Measurements from ENCODE around the gene CEP112.

Gene CEP112

DNA sequence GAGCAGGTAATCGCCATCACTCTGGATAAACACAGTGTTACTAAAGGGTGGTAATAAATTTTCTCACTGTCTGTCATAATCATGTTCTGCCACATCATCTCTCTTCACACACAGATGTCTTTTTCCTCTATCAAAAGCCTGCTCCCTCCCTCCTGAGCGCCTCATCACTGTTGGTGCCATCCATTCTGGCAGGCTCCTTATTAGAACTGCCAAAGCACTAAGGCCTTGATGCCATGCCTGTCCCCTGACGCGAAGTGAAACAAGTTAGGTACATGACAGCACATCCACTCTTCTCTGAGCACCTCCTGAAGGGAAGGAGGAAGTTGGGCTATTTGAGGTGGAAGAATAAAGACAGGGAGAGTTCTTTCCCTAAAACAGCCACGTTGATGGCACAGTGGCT, 592.3 kb downstream of the CEP112 start:
- TF ChIP-seq, protein P1, sequence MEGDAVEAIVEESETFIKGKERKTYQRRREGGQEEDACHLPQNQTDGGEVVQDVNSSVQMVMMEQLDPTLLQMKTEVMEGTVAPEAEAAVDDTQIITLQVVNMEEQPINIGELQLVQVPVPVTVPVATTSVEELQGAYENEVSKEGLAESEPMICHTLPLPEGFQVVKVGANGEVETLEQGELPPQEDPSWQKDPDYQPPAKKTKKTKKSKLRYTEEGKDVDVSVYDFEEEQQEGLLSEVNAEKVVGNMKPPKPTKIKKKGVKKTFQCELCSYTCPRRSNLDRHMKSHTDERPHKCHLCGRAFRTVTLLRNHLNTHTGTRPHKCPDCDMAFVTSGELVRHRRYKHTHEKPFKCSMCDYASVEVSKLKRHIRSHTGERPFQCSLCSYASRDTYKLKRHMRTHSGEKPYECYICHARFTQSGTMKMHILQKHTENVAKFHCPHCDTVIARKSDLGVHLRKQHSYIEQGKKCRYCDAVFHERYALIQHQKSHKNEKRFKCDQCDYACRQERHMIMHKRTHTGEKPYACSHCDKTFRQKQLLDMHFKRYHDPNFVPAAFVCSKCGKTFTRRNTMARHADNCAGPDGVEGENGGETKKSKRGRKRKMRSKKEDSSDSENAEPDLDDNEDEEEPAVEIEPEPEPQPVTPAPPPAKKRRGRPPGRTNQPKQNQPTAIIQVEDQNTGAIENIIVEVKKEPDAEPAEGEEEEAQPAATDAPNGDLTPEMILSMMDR (IDR thresholded peaks at IDR 0.05; ENCODE audit: unreplicated experiment in 3 of 3), result no peak
- no peak overlapping the region for H3K4me3 Mint-ChIP-seq
- H3K4me1 Mint-ChIP-seq, result peaks cover 20% of the 10 kb centered on the region
- H3K27me3 Mint-ChIP-seq (ENCODE audit: low read depth), result peaks cover 3% of the 10 kb centered on the region
- peak overlapping the region in 1 of 3 experiments; percentile 44 for H3K27ac Mint-ChIP-seq
- H3K36me3 Mint-ChIP-seq (ENCODE audit: low read depth), result no peaks in the 10 kb centered on the region
- no peaks in the 10 kb centered on the region for H3K9me3 Mint-ChIP-seq

DNA sequence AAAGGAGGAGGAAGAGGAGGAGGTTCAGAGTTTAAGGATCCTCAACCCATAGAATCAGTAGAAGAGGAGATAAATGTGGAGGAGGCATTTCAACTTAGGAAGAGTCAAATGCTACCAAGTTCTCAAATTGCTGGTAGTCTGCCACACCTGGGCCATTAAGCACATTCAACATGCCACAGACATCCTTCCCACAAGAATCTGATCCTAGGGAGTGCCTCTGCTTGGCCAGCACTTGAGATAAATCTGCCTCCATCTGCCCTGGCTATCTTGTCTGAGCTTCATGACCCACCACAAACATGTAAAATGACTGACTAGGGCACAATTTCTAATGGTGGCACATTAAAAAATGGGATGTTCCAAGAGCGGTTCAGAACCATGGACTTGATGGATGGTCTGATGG, 593.2 kb downstream of the CEP112 start:
- no peak overlapping the region for H3K27ac Mint-ChIP-seq
- peaks cover 29% of the 10 kb centered on the region for H3K4me1 Mint-ChIP-seq
- H3K36me3 Mint-ChIP-seq (ENCODE audit: low read depth), result no peaks in the 10 kb centered on the region
- no peaks in the 10 kb centered on the region for H3K9me3 Mint-ChIP-seq
- H3K4me3 Mint-ChIP-seq, result no peak overlapping the region
- TF ChIP-seq, protein P1 (IDR thresholded peaks at IDR 0.05; ENCODE audit: unreplicated experiment in 3 of 3), result no peak
- H3K27me3 Mint-ChIP-seq (ENCODE audit: low read depth), result peaks cover 3% of the 10 kb centered on the region

DNA sequence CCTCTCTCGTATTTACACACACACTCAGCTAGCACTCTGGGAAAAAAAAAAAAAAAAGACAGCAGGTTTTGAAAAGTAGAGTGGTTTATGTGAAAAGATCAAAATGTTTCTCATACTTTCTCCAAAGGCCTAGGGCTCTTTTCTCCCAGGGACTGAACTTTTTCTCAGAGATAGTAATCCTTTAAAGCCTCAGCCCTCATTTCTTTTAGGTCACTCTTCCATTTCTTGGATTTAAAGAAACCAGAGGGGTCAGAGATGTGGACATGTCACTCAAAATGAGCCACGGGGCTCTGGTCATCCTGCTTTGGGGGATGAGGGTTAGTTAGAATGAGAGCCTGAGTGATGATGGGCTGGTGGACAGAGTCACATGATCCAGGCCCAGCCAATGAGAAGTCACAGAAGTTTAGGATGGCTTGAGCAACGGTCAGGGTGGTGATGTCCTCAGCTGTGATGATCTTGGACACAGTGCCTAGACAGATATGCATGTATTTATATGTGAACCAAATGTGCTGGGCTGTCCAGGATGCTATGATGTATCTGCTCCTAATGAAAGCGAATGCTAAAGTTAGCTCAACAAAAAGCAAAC, 596.8 kb downstream of the CEP112 start:
- Mint-ChIP-seq H3K4me3 (no peak overlapping the region), H3K9me3 (no peaks in the 10 kb centered on the region), H3K27ac (peak overlapping the region; percentile 85 to 94 (median 90)), H3K4me1 (peaks cover 32% of the 10 kb centered on the region), H3K27me3 (ENCODE audit: low read depth) (peaks cover 3% of the 10 kb centered on the region), H3K36me3 (ENCODE audit: low read depth) (no peaks in the 10 kb centered on the region)
- TF ChIP-seq, protein P1 (IDR thresholded peaks at IDR 0.05; ENCODE audit: unreplicated experiment in 3 of 3), result no peak

DNA sequence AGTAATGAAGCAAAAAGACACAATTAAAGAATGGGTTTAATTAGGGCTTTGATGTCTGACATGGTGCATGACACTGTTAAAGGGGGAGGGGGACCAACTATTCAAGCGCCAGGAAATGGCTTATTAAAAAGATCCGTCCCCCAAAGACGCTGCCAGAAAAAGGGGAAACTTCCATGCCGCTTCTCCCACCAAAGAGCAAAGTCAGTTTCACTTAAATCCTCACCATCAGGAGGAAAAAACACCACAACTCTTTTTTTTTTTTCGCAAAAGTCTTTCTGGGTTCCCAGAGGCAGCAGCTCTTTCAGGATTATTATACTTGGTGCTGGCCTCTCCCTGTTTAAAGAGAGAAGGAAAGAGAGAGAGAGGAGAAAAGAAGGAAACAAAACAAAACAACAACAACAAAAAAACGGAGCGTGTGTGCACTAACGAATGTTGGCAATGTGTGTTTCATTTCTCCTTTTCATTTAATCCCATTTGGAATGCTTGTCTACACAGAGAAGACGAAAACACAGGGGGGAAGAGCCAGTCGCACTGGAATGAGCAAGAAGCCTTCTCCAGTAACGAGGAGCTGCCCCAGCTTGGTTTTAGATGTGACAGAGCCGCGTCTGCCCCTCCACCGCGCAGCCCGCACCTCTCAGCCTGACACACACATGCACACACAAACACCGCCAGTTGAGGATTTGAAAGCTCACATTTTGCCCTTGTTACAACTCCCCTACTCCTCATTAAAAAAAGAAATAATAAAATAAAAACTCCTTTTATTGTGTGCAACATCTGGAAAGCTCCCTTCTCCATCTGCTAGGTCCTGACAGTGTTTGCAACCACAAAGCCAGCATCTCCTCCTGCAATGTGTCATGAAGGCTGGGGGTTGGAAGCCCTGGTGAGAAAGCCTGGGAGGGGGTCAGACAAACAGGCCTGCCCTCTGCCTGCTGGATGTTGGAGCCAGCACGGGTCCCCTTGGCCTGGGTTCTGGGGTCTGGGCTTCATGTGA, 597.8 kb downstream of the CEP112 start:
- peak overlapping the region; percentile 59 to 73 (median 71) for H3K4me3 Mint-ChIP-seq
- peaks cover 25% of the 10 kb centered on the region for H3K4me1 Mint-ChIP-seq
- no peaks in the 10 kb centered on the region for H3K9me3 Mint-ChIP-seq
- TF ChIP-seq, protein P1 (IDR thresholded peaks at IDR 0.05; ENCODE audit: unreplicated experiment in 3 of 3), result no peak
- peaks cover 3% of the 10 kb centered on the region for H3K27me3 Mint-ChIP-seq (ENCODE audit: low read depth)
- H3K27ac Mint-ChIP-seq, result peak overlapping the region; percentile 85 to 94 (median 90)
- no peaks in the 10 kb centered on the region for H3K36me3 Mint-ChIP-seq (ENCODE audit: low read depth)

DNA sequence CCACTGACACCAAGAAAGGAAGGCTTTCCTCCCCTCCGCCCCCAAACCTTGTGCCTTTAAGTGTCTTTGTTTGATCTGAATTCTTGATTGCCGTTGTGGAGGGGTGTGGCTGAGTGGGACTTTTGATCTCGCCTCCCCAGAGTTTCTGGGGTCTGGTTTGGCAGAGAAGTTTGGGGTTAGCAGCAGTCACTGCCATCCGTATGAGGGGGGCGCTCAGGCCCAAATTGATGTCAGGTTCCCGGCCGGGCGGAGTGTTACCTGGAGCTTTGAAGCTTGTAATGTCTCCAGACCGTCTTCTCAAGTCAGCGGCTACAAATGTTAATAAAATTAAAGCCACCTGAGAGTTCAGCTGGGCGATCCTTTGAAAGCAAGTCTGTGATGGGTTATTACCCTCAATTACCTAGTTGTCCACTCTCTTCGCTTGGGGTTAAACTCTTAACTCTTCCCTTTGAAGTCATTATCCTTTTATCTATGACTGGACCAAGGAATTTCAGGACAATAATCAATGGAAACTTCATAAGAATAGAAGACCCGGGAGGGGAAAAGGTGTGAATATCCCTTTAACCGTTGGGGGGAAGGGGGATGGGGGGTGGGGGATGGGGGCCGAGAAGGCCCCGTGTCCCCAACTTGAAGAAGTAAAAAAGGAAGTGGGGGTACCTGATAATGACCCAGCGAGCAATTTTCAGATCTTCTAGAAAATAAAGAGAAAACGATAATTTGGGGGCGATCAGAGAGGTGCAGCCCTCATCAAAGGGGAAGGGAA, 598.7 kb downstream of the CEP112 start:
- H3K4me1 Mint-ChIP-seq, result peaks cover 32% of the 10 kb centered on the region
- TF ChIP-seq, protein P1 (IDR thresholded peaks at IDR 0.05; ENCODE audit: unreplicated experiment in 3 of 3), result no peak
- peaks cover 3% of the 10 kb centered on the region for H3K27me3 Mint-ChIP-seq (ENCODE audit: low read depth)

More for the DNA sequence above, 598.7 kb downstream of the CEP112 start:
- Mint-ChIP-seq H3K36me3 (ENCODE audit: low read depth) (no peaks in the 10 kb centered on the region), H3K27ac (peak overlapping the region; percentile 85 to 94 (median 90)), H3K4me3 (peak overlapping the region; percentile 34 to 73 (median 71)), H3K9me3 (no peaks in the 10 kb centered on the region)
